Esophagus mucosa (tissue), 1 donor: ENCODE results near the gene TEKT5. TPM values are rescaled to one million over a fixed set of nuclear protein-coding genes. Genes with fewer than 3 reads are reported as not detected.

Source experiments
- ATAC-seq: fragments of 200-7000 bp; cut with Tn5 transposase; one replicate; pipeline ENCODE4 v1.9.1; 2020
- total RNA-seq: library from RNA; stranded (reverse); gene quantifications from one replicate; pipeline ENCODE4 v1.2.4, GENCODE V29; 2023
- donor health status: DM: yes; HTN: yes; CAD: no.

TEKT5 gene
- total RNA-seq, 1 donor from 2014 or later = not detected

- peak; percentile 71 for ATAC-seq
Measured at GRCh38 chr16:10578474-10579316, 116.0 kb downstream of the TEKT5 start.

Other genes with a start within 250 kb of the TEKT5 start
- gene EMP2, start 114.3 kb downstream of the TEKT5 start, total RNA-seq = 208 TPM
- 21.5 TPM for gene NUBP1, start 48.9 kb upstream of the TEKT5 start, total RNA-seq
- gene TVP23A, start 123.9 kb upstream of the TEKT5 start, total RNA-seq = not detected
- gene CIITA, start 182.3 kb upstream of the TEKT5 start, total RNA-seq = 4.5 TPM
- gene DEXI, start 247.5 kb upstream of the TEKT5 start, total RNA-seq = 14.5 TPM
- 17.7 TPM for gene CLEC16A, start 249.6 kb upstream of the TEKT5 start, total RNA-seq